GM12891 (cell line): Measurements from ENCODE around the gene GIT2.

ENCODE experiments used
- POLR2A ChIP-seq: IDR thresholded peaks from 2 replicates; pipeline ENCODE4 v1.6.1; 2011; ENCODE audit warnings: low read depth, low read length, control low read depth
- POLR2AphosphoS5 ChIP-seq: IDR thresholded peaks from 2 replicates; pipeline ENCODE4 v1.6.1; 2011; ENCODE audit warnings: low read depth, low read length, control low read depth
- SPI1 ChIP-seq: IDR thresholded peaks from 2 replicates; pipeline ENCODE4 v1.6.1; 2011; ENCODE audit warnings: low read depth, low read length, control low read depth
- TAF1 ChIP-seq: IDR thresholded peaks from 2 replicates; pipeline ENCODE4 v1.6.1; 2011; ENCODE audit warnings: low read depth, low read length, control low read depth

DNA sequence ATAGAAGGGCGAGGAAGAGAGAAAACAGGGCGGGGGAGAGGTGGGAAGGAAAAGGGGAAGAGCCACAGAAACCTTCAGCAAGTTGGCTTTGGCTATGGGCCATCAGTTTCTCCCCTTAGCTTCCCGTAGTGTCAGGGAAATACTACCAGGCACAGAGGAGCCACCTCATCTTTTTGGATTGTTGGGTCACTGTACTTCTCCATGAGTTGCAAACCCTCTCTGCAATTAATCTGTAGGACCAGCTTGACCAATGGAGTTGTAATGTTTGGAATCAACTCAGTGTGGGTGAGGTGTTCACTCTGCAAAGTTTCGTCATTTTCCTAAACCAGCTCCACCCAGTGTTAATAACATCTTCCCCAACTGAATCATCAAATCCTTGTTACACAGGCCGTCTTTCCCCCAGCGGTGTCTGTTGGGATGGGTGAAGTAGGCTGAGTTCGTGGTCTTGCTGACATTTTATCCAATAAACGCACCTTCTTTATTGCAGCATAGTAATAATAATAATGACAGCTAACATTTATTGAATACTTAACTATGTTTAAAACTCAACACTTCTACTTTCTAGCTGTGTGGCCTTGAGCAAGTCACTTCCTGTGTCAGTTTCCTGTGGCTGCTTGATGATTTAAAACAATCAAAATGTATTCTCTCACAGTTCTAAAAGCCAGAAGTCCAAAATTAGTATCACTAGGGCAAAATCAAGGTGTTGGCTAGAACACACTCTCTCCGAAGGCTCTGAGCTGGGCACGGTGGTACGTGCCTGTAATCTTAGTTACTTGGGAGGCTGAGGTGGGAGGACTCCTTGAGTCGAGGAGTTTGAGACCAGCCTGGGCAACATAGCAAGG, 107.8 kb downstream of the GIT2 start:
- TF ChIP-seq POLR2A = no peak
- TF ChIP-seq SPI1 = peak; percentile 25; the same call in 1 of the 2 replicates
- TF ChIP-seq POLR2AphosphoS5 = no peak
- TF ChIP-seq TAF1 = no peak
